ENCODE measurements around the gene MTRF1L. TPM values are rescaled to one million over a fixed set of nuclear protein-coding genes. Genes with fewer than 3 reads are reported as not detected.

MTRF1L gene
- total and polyA plus RNA-seq, 2 of the 8 experiments (the other 6 are each of a cell fraction or from before 2014, with no cell fraction given): 4.5 to 26.5 TPM

- Histone ChIP-seq H2BK5ac (ENCODE audit: low read depth, low read length) (no peak overlapping the region), H3K4me3 (ENCODE audit: extremely low read depth in 1 of 4, insufficient read depth in 2 of 4, low read depth in 3 of 4, low read length in 4 of 4) (no peak overlapping the region), H3K4ac (replicated peaks; ENCODE audit: insufficient read length, low read depth, low read length) (no peak overlapping the region), H3K56ac (replicated peaks; ENCODE audit: insufficient read length, low read depth, low read length) (no peak overlapping the region), H3K27me3 (replicated peaks in 1 of 4; ENCODE audit: control insufficient read depth in 3 of 4, extremely low read depth in 1 of 4, insufficient read depth in 3 of 4, low read length in 3 of 4) (no peaks in the 10 kb centered on the region), H3K36me3 (ENCODE audit: control insufficient read depth in 2 of 4, insufficient read depth in 4 of 4, low read length in 3 of 4) (no peaks in the 10 kb centered on the region), H2BK12ac (ENCODE audit: low read depth, low read length) (no peak overlapping the region), H3K23ac (ENCODE audit: insufficient read length) (no peak overlapping the region), H2BK120ac (replicated peaks; ENCODE audit: low read depth, low read length) (no peak overlapping the region), H4K20me1 (replicated peaks in 1 of 2; ENCODE audit: control insufficient read depth in 1 of 2, insufficient read depth in 2 of 2, low read length in 2 of 2) (no peaks in the 10 kb centered on the region), H3K4me1 (replicated peaks in 1 of 4; ENCODE audit: control insufficient read depth in 3 of 4, insufficient read depth in 4 of 4, low read length in 3 of 4) (peaks cover 0 to 3% (median 0%) of the 10 kb centered on the region in 4 experiments; a peak in 2 of 7 replicates), H2BK15ac (ENCODE audit: low read length) (no peak overlapping the region), H3K79me1 (ENCODE audit: low read depth, low read length) (no peaks in the 10 kb centered on the region), H3K27ac (ENCODE audit: low read depth, low read length) (no peak overlapping the region), H4K91ac (replicated peaks; ENCODE audit: insufficient read length, low read length) (no peak overlapping the region), H3K9me3 (ENCODE audit: insufficient read depth in 2 of 2, low read depth in 1 of 2, low read length in 1 of 2) (no peaks in the 10 kb centered on the region), H4K8ac (ENCODE audit: extremely low read depth, insufficient read depth, low read length) (no peak overlapping the region), H2AK5ac (ENCODE audit: low read depth, low read length) (no peak overlapping the region), H3K14ac (ENCODE audit: insufficient read length) (no peak overlapping the region), H3K18ac (ENCODE audit: extremely low read depth, low read length) (no peak overlapping the region), H2AFZ (ENCODE audit: low read length) (no peak overlapping the region), H4K5ac (ENCODE audit: insufficient read length, low read depth, low read length) (no peak overlapping the region), H3K23me2 (ENCODE audit: low read depth, low read length) (no peaks in the 10 kb centered on the region), H3K4me2 (ENCODE audit: insufficient read depth in 1 of 2, low read depth in 2 of 2, low read length in 2 of 2) (no peak overlapping the region), H3K9ac (replicated peaks in 1 of 4; ENCODE audit: extremely low read depth in 1 of 4, low read depth in 3 of 4, low read length in 3 of 4) (no peak overlapping the region), H2BK20ac (ENCODE audit: low read length) (no peak overlapping the region), H3K79me2 (ENCODE audit: control insufficient read depth in 1 of 2, insufficient read depth in 2 of 2, low read length in 2 of 2) (no peaks in the 10 kb centered on the region)
- DNase-seq (ENCODE audit: low read depth in 1 of 2, low spot score in 2 of 2) (no peak), FAIRE-seq (no peak)
- CTCF ChIA-PET (ENCODE audit: partially characterized antibody): interaction anchor here (0.8 to 7.6 kb wide), 5 partner anchors 10 to 195 kb away, joined by 3 to 33 read pairs (median 5); no protein-coding TSS in a partner anchor
- WGBS, 2 experiments (ENCODE audit: extremely low coverage in 1 of 2, insufficient coverage in 1 of 2, insufficient read length in 1 of 2, insufficient replicate concordance in 2 of 2, low coverage in 1 of 2, low lambda C conversion rate in 2 of 2, missing lambda C conversion rate in 1 of 2): 85% methylated on average over 2 of the region's 2 CpGs; no CpG with 5 or more reads in 1 of the 2 experiments
- POLR2A ChIA-PET (ENCODE audit: partially characterized antibody): no interaction called here
- TF ChIP-seq CEBPB (IDR thresholded peaks at IDR 0.05; ENCODE audit: low read depth, low read length) (0 out of 2 replicates have a peak, but pooled peaks have one; percentile 7), HDAC6 (IDR thresholded peaks at IDR 0.05; ENCODE audit: low read depth, low read length) (no peak)
Observed at GRCh38 chr6:152943260-152943897, 59.1 kb downstream of the MTRF1L start.

All from H1 (cell line).